Upper lobe of left lung (tissue), 4 donors: ENCODE measurements around the gene MX2.

Experiments used
- EP300 ChIP-seq, 4 donors: sonication (generic); formaldehyde crosslinking; IDR thresholded peaks; one replicate each; pipeline ENCODE4 v1.5.1; 2017; ENCODE audit warnings: antibody characterized with exemption in 4 of 4, control low read depth in 2 of 4
- POLR2A ChIP-seq, 4 donors: fragments of 450-650 bp; IDR thresholded peaks; one replicate each; pipeline ENCODE4 v1.5.1; 2016 to 2017; ENCODE audit warnings: antibody characterized with exemption in 4 of 4, mild to moderate bottlenecking in 2 of 4
- POLR2AphosphoS5 ChIP-seq, 2 donors: sonication (generic); formaldehyde crosslinking; IDR thresholded peaks; one replicate each; pipeline ENCODE4 v1.5.1; 2017; ENCODE audit warnings: antibody characterized with exemption in 2 of 2
- TF ChIP-seq, protein P1 (sequence below), 6 experiments: fragments of 450-650 bp in 4 of 6; fragments of 200-600 bp in 2 of 6; sonication (generic) in 2 of 6; IDR thresholded peaks; one replicate each; pipeline ENCODE4 v1.5.1; 2016 to 2019; ENCODE audit warnings: antibody characterized with exemption in 6 of 6

DNA sequence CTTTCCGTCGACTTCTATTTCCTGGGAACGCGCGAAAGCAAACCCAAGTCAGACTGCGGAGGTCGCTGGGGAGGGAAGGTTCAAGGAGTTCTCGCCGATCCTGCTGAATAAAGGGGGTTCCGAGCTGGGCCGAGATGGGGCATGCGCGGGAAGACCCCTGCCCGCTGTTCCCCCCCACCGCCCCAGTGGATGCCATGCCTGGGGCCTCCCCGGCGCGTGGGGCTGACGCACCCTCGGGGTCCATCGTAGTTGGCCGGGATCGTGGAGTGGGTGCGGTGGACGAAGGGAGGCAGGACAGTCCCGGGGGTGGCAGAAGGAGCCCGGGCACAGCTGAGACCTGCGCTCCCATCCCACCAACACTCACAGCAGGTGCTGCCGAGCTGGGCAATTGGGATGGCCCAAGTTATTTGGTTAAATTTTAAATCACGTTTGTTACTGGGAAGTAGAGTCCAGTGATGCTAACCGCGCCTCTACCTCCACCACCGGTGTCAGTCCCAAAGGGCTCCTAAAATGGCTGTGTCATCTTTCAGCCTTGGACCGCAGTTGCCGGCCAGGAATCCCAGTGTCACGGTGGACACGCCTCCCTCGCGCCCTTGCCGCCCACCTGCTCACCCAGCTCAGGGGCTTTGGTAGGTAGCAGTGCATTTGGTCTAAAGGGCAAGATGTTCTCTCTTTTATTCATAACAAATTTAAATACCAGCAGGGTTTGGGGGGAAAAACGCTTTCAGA, 65.0 kb downstream of the MX2 start:
- TF ChIP-seq POLR2AphosphoS5 (IDR thresholded peaks at IDR 0.05) (no peak), POLR2A (IDR thresholded peaks at IDR 0.05) (no peak), EP300 (IDR thresholded peaks at IDR 0.05) (no peak)
- TF ChIP-seq, protein P1, sequence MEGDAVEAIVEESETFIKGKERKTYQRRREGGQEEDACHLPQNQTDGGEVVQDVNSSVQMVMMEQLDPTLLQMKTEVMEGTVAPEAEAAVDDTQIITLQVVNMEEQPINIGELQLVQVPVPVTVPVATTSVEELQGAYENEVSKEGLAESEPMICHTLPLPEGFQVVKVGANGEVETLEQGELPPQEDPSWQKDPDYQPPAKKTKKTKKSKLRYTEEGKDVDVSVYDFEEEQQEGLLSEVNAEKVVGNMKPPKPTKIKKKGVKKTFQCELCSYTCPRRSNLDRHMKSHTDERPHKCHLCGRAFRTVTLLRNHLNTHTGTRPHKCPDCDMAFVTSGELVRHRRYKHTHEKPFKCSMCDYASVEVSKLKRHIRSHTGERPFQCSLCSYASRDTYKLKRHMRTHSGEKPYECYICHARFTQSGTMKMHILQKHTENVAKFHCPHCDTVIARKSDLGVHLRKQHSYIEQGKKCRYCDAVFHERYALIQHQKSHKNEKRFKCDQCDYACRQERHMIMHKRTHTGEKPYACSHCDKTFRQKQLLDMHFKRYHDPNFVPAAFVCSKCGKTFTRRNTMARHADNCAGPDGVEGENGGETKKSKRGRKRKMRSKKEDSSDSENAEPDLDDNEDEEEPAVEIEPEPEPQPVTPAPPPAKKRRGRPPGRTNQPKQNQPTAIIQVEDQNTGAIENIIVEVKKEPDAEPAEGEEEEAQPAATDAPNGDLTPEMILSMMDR (IDR thresholded peaks at IDR 0.05): no peak
